Esophagus squamous epithelium (tissue), 5 donors: ENCODE data around the gene RBFOX2. TPM values are rescaled to one million over a fixed set of nuclear protein-coding genes. Genes with fewer than 3 reads are reported as not detected.
"Not testable (repeated sequence)": the region's sequence is repeated elsewhere in the genome, so short reads cannot be mapped to it uniquely, and the experiment has no call there.

Source experiments
- DNase-seq: peaks from one replicate; lab custom pipeline; 2025; lab: John Stamatoyannopoulos, UW
- H3K27ac ChIP-seq, 4 donors: fragments of 200-600 bp; sonication (generic); one replicate each; pipeline ENCODE4 v1.5.1; 2016 to 2019; ENCODE audit warnings: mild to moderate bottlenecking in 1 of 4
- H3K27me3 ChIP-seq, 4 donors: fragments of 200-600 bp; sonication (generic); 1 replicate in 3 of 4; 2 replicates in 1 of 4; pipeline versions ENCODE4 v1.5.1 to v1.6.0; 2017 to 2021; ENCODE audit warnings: antibody characterized with exemption in 1 of 4
- H3K36me3 ChIP-seq, 3 donors: fragments of 200-600 bp; sonication (generic); one replicate each; pipeline ENCODE4 v1.5.1; 2016 to 2019
- H3K4me1 ChIP-seq, 3 donors: fragments of 200-600 bp; sonication (generic); one replicate each; pipeline ENCODE4 v1.5.1; 2017 to 2019
- H3K4me3 ChIP-seq, 4 donors: fragments of 200-600 bp; sonication (generic); 1 replicate in 3 of 4; 2 replicates in 1 of 4; pipeline ENCODE4 v1.5.1; 2016 to 2019; ENCODE audit warnings: mild to moderate bottlenecking in 2 of 4, moderate library complexity in 1 of 4
- H3K9me3 ChIP-seq, 3 donors: fragments of 200-600 bp; sonication (generic); one replicate each; pipeline ENCODE4 v1.5.1; 2016 to 2019
- POLR2A ChIP-seq, 4 donors: fragments of 450-650 bp; IDR thresholded peaks; one replicate each; pipeline ENCODE4 v1.6.1; 2017; ENCODE audit warnings: antibody characterized with exemption in 4 of 4, mild to moderate bottlenecking in 4 of 4, moderate library complexity in 3 of 4
- WGBS, 2 donors: methylation state at CpG; one replicate each; pipeline ENCODE4 v1.1.5; 2018; 5-methylcytosine and 5-hydroxymethylcytosine counted together
- intact Hi-C: fragments of 100-400 bp; cut with DNase I; formaldehyde crosslinking; loops from one replicate; pipeline ENCODE4 v1.15.0; 2022
- total RNA-seq, 4 donors: library from RNA; depleted of rRNA; stranded (reverse); fragments of >200 nt; gene quantifications; one replicate each; pipeline ENCODE4 v1.1.0, GENCODE V29; 2016
- TF ChIP-seq, protein P1 (sequence below), 6 experiments: fragments of 450-650 bp in 4 of 6; fragments of 200-600 bp in 2 of 6; sonication (generic) in 2 of 6; IDR thresholded peaks; one replicate each; pipeline ENCODE4 v1.5.1; 2016 to 2019; ENCODE audit warnings: antibody characterized with exemption in 6 of 6, mild to moderate bottlenecking in 4 of 6, moderate library complexity in 4 of 6
- donor health status: DM: yes; HTN: yes; CAD: no.

The RBFOX2 gene
- total RNA-seq, 4 donors from 2014 or later = 33.3 to 69.6 (median 46.3) TPM

DNA sequence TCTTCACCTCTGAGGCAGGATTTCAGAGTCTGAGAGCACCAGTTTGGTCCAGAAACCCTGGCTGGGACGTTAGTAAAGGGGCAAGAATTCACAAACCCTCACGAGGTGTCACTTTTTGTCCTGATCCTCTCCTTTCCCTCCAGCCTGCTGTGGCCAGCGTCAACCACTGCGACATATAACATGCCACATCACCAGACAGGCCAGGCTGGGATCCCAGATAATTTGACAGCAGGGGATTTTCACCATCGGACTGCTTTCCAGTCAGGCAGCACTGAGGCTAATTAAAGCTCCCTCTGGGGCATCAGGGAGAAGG, 36.8 kb upstream of the RBFOX2 start:
- Histone ChIP-seq H3K36me3 (no peaks in the 10 kb centered on the region), H3K27me3 (no peaks in the 10 kb centered on the region), H3K27ac (peak overlapping the region; percentile 77 to 90 (median 88)), H3K4me3 (peak overlapping the region; percentile 37 to 68 (median 59)), H3K4me1 (peaks cover 2 to 16% (median 13%) of the 10 kb centered on the region in 3 donors), H3K9me3 (no peaks in the 10 kb centered on the region)
- no peak for DNase-seq
- no peak for TF ChIP-seq POLR2A (IDR thresholded peaks at IDR 0.05)
- TF ChIP-seq, protein P1, sequence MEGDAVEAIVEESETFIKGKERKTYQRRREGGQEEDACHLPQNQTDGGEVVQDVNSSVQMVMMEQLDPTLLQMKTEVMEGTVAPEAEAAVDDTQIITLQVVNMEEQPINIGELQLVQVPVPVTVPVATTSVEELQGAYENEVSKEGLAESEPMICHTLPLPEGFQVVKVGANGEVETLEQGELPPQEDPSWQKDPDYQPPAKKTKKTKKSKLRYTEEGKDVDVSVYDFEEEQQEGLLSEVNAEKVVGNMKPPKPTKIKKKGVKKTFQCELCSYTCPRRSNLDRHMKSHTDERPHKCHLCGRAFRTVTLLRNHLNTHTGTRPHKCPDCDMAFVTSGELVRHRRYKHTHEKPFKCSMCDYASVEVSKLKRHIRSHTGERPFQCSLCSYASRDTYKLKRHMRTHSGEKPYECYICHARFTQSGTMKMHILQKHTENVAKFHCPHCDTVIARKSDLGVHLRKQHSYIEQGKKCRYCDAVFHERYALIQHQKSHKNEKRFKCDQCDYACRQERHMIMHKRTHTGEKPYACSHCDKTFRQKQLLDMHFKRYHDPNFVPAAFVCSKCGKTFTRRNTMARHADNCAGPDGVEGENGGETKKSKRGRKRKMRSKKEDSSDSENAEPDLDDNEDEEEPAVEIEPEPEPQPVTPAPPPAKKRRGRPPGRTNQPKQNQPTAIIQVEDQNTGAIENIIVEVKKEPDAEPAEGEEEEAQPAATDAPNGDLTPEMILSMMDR (IDR thresholded peaks at IDR 0.05) = no peak
- WGBS, 2 donors = 10 to 20% methylated on average over 2 to 4 of the region's 5 CpGs
- intact Hi-C loops = loop anchor here (5.0 kb wide), 1 partner anchor 133 kb away; no protein-coding TSS in a partner anchor

DNA sequence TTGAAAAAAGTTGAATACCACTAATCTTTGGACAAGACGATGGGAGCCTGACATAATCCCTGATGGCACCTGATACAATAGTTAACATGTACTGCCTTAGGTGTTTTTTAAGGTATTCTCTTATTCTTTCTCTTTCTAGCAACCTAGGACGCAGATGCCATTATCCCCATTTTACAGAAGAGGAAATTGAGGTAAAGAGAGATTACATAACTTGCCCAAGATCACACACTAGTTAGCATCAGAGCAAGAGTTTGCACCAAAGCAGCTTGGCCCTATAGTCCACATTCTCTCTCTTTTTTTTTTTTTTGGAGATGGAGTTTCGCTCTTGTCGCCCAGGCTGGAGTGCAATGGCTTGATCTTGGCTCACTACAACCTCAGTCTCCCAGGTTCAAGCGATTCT, 35.7 kb upstream of the RBFOX2 start:
- TF ChIP-seq, protein P1 (IDR thresholded peaks at IDR 0.05) = no peak
- TF ChIP-seq POLR2A (IDR thresholded peaks at IDR 0.05) = no peak

DNA sequence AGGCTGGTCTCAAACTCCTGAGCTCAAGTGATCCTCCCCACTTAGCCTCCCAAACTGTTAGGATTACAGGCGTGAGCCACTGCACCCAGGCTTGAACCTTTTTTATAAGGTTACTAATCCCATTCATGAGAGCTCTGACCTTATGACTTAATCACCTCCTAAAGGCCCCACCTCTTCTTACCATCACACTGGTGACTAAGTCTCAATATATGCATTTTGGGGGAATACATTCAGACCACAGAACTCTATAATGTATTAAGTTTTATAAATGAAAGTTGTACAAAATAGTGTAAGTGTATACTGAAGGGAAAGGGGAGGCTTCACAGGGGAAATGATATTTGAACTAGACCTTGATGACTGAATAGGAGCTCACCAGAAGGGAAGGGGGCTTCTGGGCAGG, 28.4 kb upstream of the RBFOX2 start:
- Histone ChIP-seq H3K36me3 (no peaks in the 10 kb centered on the region), H3K27me3 (no peaks in the 10 kb centered on the region), H3K27ac (no peak overlapping the region), H3K4me3 (no peak overlapping the region), H3K4me1 (peaks cover 6 to 18% (median 7%) of the 10 kb centered on the region in 3 donors), H3K9me3 (no peaks in the 10 kb centered on the region)
- TF ChIP-seq POLR2A (IDR thresholded peaks at IDR 0.05) = no peak
- TF ChIP-seq, protein P1 (IDR thresholded peaks at IDR 0.05) = no peak
- intact Hi-C loops = no loop called here
- WGBS, 2 donors = 65 to 67% methylated on average over 1 of the region's 1 CpG
- DNase-seq = no peak

More for the DNA sequence above, 35.7 kb upstream of the RBFOX2 start:
- DNase-seq = no peak
- Histone ChIP-seq H3K36me3 (no peaks in the 10 kb centered on the region), H3K27ac (no peak overlapping the region), H3K9me3 (no peaks in the 10 kb centered on the region), H3K27me3 (no peaks in the 10 kb centered on the region), H3K4me1 (peaks cover 2 to 16% (median 13%) of the 10 kb centered on the region in 3 donors), H3K4me3 (no peak overlapping the region)
- intact Hi-C loops = no loop called here
- WGBS, 2 donors = 85 to 89% methylated on average over 5 of the region's 5 CpGs

DNA sequence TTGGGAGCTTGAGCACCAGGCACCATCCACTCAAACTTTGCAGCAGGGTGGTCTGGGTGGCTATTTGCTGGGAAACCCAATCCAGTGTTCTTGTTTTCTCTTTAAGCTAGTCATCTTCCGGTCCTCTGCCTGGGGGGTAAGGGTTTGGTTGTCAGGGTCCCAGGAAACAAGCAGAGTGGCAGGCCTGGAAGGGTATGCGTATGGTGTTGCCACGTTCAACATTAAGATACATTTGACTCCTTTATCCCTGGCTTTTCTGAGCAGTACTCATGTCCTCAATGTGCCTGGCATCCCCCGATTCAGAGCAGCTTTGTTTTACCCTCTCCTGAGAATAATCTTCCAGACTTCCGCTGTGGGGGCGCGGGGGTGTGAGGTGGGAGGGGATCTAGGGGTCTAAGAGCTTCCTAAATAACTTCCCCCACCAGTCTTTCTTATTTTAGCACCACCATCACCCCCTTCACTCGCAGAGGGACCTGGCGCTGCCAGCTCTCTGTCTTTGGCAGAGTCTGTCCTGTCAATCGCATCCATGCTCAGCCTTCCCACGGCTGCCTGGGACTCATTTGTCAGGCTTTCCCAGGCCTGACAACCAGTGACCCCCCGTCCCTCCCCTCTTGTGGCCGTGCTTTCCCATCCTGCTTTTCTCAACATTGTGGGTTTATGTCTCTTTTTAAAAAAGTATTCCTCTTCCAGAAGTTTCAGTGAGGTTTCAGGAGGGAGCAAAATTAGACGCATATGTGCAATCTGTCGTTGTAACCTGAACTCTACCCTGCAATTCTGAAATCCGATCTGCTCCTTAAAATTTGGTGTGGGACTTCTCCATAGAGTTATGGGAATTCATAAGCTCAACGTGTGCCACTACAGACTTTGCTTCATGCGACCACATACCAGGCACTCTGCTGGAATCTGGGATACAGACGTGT, 27.0 kb upstream of the RBFOX2 start:
- no peaks in the 10 kb centered on the region for H3K27me3 ChIP-seq
- TF ChIP-seq, protein P1 (IDR thresholded peaks at IDR 0.05) = no peak
- TF ChIP-seq POLR2A (IDR thresholded peaks at IDR 0.05) = no peak
- no peak overlapping the region for H3K4me3 ChIP-seq
- H3K27ac ChIP-seq = no peak overlapping the region
- H3K9me3 ChIP-seq = no peaks in the 10 kb centered on the region
- no peaks in the 10 kb centered on the region for H3K36me3 ChIP-seq
- DNase-seq = no peak
- peaks cover 6 to 20% (median 7%) of the 10 kb centered on the region in 3 donors for H3K4me1 ChIP-seq
- WGBS, 2 donors = 54 to 64% methylated on average over 19 of the region's 19 CpGs
- intact Hi-C loops = no loop called here

DNA sequence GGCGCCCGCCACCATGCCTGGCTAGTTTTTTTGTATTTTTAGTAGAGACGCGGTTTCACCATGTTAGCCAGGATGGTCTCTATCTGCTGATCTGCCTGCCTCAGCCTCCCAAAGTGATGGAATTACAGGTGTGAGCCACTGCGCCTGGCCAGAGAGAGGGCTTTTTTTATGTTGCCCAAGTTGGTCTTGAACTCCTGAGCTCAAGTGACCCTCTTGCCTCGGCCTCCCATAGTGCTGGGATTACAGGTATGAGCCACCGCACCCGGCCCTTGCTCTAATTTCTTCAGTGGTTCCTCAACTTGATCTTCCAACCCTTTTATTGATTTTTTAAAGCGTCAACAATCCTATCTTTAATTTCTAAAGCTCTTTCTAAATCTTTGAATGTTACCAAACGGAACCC, 25.8 kb upstream of the RBFOX2 start:
- 93 to 94% methylated on average over 8 to 10 of the region's 10 CpGs for WGBS, 2 donors
- H3K27me3 ChIP-seq, DNase-seq, H3K36me3 ChIP-seq, H3K27ac ChIP-seq, H3K9me3 ChIP-seq, intact Hi-C loops, H3K4me3 ChIP-seq: not testable (repeated sequence)
- H3K4me1 ChIP-seq = peaks cover 6 to 20% (median 7%) of the 10 kb centered on the region in 3 donors
